HepG2 (cell line): ENCODE measurements around the gene DST. TPM values are rescaled to one million over a fixed set of nuclear protein-coding genes. Genes with fewer than 3 reads are reported as not detected.

Experiments
- CENPT ChIP-seq: sonication (generic); formaldehyde crosslinking; IDR thresholded peaks from 2 replicates; pipeline ENCODE4 v1.8.0; 2022; ENCODE audit warnings: low read depth, mild to moderate bottlenecking, moderate library complexity, missing genetic modification reagents
- FOXP1 ChIP-seq, 2 experiments: fragments of 450-650 bp in 1 of 2; IDR thresholded peaks; 2 replicates each; pipeline ENCODE4 v1.6.1; 2017 to 2018; ENCODE audit warnings: antibody characterized with exemption in 1 of 2
- HOMEZ ChIP-seq: IDR thresholded peaks from 2 replicates; pipeline ENCODE4 v1.6.1; 2016; ENCODE audit warnings: low read depth
- MBNL3 ChIP-seq: fragments of 250-450 bp; sonication (Bioruptor Pico); conservative IDR thresholded peaks from 2 replicates; pipeline ENCODE4 v1.8.0; 2022; ENCODE audit warnings: mild to moderate bottlenecking, inconsistent platforms
- MYNN ChIP-seq: sonication (generic); formaldehyde crosslinking; IDR thresholded peaks from 2 replicates; pipeline ENCODE4 v1.4.0; 2020; ENCODE audit warnings: mild to moderate bottlenecking, low read depth, missing genetic modification reagents
- MZF1 ChIP-seq: sonication (generic); formaldehyde crosslinking; IDR thresholded peaks from 2 replicates; pipeline ENCODE4 v1.8.1; 2023; ENCODE audit warnings: mild to moderate bottlenecking, missing genetic modification reagents, borderline replicate concordance
- NBN ChIP-seq: fragments of 450-650 bp; conservative IDR thresholded peaks from 2 replicates; pipeline ENCODE4 v1.6.1; 2017
- PCBP1 ChIP-seq: fragments of 200-400 bp; formaldehyde crosslinking; IDR thresholded peaks from 2 replicates; pipeline ENCODE4 v1.6.1; 2017; ENCODE audit warnings: mild to moderate bottlenecking, low read depth, low read length, borderline replicate concordance
- SIN3A ChIP-seq: IDR thresholded peaks from 2 replicates; pipeline ENCODE4 v1.6.1; 2011; ENCODE audit warnings: low read depth, mild to moderate bottlenecking, control low read depth, low read length, borderline replicate concordance
- SMARCC2 ChIP-seq: fragments of 450-650 bp; IDR thresholded peaks from 2 replicates; pipeline ENCODE4 v1.6.1; 2017; ENCODE audit warnings: antibody characterized with exemption, mild to moderate bottlenecking
- SOX6 ChIP-seq, 2 experiments: fragments of 450-650 bp in 1 of 2; sonication (generic) in 1 of 2; formaldehyde crosslinking in 1 of 2; IDR thresholded peaks; 2 replicates each; pipeline versions ENCODE4 v1.4.0 to v1.6.1; 2017 to 2020; ENCODE audit warnings: antibody characterized with exemption in 1 of 2, mild to moderate bottlenecking in 1 of 2, missing genetic modification reagents in 1 of 2
- SP140L ChIP-seq: sonication (generic); formaldehyde crosslinking; IDR thresholded peaks from 2 replicates; pipeline ENCODE4 v1.4.0; 2020; ENCODE audit warnings: missing genetic modification reagents, borderline replicate concordance
- STAT6 ChIP-seq: sonication (generic); formaldehyde crosslinking; IDR thresholded peaks from 2 replicates; pipeline ENCODE4 v1.4.0; 2020; ENCODE audit warnings: missing genetic modification reagents, mild to moderate bottlenecking, borderline replicate concordance
- ZKSCAN8 ChIP-seq: IDR thresholded peaks from 2 replicates; pipeline ENCODE4 v1.6.1; 2016; ENCODE audit warnings: borderline replicate concordance, missing genetic modification reagents, missing compliant biosample characterization
- ZNF230 ChIP-seq: sonication (generic); formaldehyde crosslinking; IDR thresholded peaks from 2 replicates; pipeline ENCODE4 v1.4.0; 2020; ENCODE audit warnings: mild to moderate bottlenecking, missing genetic modification reagents
- ZNF292 ChIP-seq: sonication (generic); formaldehyde crosslinking; IDR thresholded peaks from 2 replicates; pipeline ENCODE4 v1.8.1; 2022; ENCODE audit warnings: mild to moderate bottlenecking, low read depth, missing genetic modification reagents, borderline replicate concordance
- ZNF572 ChIP-seq: sonication (generic); formaldehyde crosslinking; IDR thresholded peaks from 2 replicates; pipeline ENCODE4 v1.5.1; 2020; ENCODE audit warnings: mild to moderate bottlenecking, missing genetic modification reagents
- ZNF703 ChIP-seq: sonication (generic); formaldehyde crosslinking; IDR thresholded peaks from 2 replicates; pipeline ENCODE4 v1.5.1; 2020; ENCODE audit warnings: missing genetic modification reagents, mild to moderate bottlenecking, moderate library complexity, borderline replicate concordance
- ZNF761 ChIP-seq: sonication (generic); formaldehyde crosslinking; conservative IDR thresholded peaks from 2 replicates; pipeline ENCODE4 v1.4.0; 2020; ENCODE audit warnings: mild to moderate bottlenecking, missing genetic modification reagents
- polyA plus RNA-seq, 8 experiments: library from polyadenylated mRNA; depleted of rRNA in 3 of 8; stranded (reverse) in 7 of 8; unstranded in 1 of 8; fragments of >200 nt; fragmentation: Illumina TruSeq in 4 of 8; extraction: Trizol in 4 of 8; gene quantifications; 2 replicates each; pipeline versions ENCODE4 v1.2.1 to v1.2.3, GENCODE V29; 2011 to 2016; ENCODE audit warnings: low read depth in 4 of 8, missing spikeins in 1 of 8, mixed read lengths in 1 of 8; ENCODE audit not compliant: insufficient read depth in 1 of 8
- total RNA-seq, 5 experiments: library from RNA; depleted of rRNA; stranded (reverse); fragments of >200 nt; fragmentation: Illumina TruSeq; extraction: Trizol; gene quantifications; 2 replicates each; pipeline ENCODE4 v1.2.3, GENCODE V29; 2016; ENCODE audit warnings: low read depth in 1 of 5
- TF ChIP-seq, protein P1 (sequence below): sonication (generic); formaldehyde crosslinking; IDR thresholded peaks from 2 replicates; pipeline ENCODE4 v1.5.1; 2020; ENCODE audit warnings: mild to moderate bottlenecking, missing genetic modification reagents, borderline replicate concordance
- TF ChIP-seq, protein P2 (sequence below): sonication (generic); formaldehyde crosslinking; IDR thresholded peaks from 2 replicates; pipeline ENCODE4 v1.8.0; 2022; ENCODE audit warnings: missing genetic modification reagents, mild to moderate bottlenecking, borderline replicate concordance
- TF ChIP-seq, protein P3 (sequence below): sonication (generic); formaldehyde crosslinking; IDR thresholded peaks from 2 replicates; pipeline ENCODE4 v1.4.0; 2020; ENCODE audit warnings: missing genetic modification reagents, mild to moderate bottlenecking, borderline replicate concordance

Gene DST
- total and polyA plus RNA-seq, 2 of the 13 experiments (the other 11 are each of a cell fraction or from before 2014, with no cell fraction given) = 64.4 to 89.0 TPM

DNA sequence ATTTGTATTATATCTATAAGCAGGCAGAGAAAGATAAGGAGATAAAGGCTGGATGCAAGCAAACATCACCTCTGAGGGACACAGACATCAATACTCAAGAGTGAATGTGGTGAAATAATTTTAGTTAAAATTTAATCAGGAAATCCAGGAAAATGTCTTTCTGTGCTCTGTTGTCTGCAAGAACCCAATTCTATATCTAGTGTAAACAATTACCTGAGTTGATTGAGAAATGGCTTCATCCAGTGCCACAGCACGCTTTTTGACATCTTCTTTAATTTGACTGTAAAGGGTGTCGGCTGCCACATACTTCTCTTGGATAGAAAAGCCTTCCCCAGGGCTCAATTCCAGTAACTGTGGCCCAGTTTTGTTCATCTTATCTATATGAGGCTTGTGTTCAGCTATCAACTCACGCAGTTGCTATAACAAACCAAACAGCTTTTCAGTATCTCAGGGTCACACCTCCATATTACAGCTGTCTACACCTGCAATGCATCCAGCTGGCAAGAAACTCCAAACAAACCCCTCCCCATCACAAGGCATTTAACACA lies 131.6 kb downstream of the DST start (continued):
- TF ChIP-seq, protein P1, sequence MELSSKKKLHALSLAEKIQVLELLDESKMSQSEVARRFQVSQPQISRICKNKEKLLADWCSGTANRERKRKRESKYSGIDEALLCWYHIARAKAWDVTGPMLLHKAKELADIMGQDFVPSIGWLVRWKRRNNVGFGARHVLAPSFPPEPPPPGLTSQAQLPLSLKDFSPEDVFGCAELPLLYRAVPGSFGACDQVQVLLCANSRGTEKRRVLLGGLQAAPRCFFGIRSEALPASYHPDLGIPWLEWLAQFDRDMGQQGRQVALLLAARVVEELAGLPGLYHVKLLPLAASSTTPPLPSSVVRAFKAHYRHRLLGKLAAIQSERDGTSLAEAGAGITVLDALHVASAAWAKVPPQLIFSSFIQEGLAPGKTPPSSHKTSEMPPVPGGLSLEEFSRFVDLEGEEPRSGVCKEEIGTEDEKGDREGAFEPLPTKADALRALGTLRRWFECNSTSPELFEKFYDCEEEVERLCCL (CRISPR knock-in tag) = no peak
- no peak for TF ChIP-seq ZKSCAN8 (CRISPR knock-in tag)
- TF ChIP-seq ZNF230 (CRISPR knock-in tag) = no peak
- TF ChIP-seq SMARCC2 = no peak
- TF ChIP-seq MZF1 (CRISPR knock-in tag) = no peak
- TF ChIP-seq ZNF572 = no peak
- TF ChIP-seq MBNL3 (CRISPR knock-in tag) = no peak
- TF ChIP-seq FOXP1 (IDR thresholded peaks at IDR 0.05) = no peak
- TF ChIP-seq FOXP1 (CRISPR knock-in tag; IDR thresholded peaks at IDR 0.05) = peak; percentile 51; the same call in 1 of the 2 replicates
- no peak for TF ChIP-seq PCBP1
- no peak for TF ChIP-seq NBN
- no peak for TF ChIP-seq MYNN
- no peak for TF ChIP-seq ZNF761 (CRISPR knock-in tag)
- TF ChIP-seq HOMEZ (CRISPR knock-in tag) = no peak
- no peak for TF ChIP-seq CENPT (CRISPR knock-in tag)
- no peak for TF ChIP-seq SP140L (CRISPR knock-in tag)
- TF ChIP-seq STAT6 = no peak
- no peak for TF ChIP-seq SOX6 (IDR thresholded peaks at IDR 0.05)
- peak; percentile 94 for TF ChIP-seq SOX6 (CRISPR knock-in tag; IDR thresholded peaks at IDR 0.05)
- TF ChIP-seq SIN3A = no peak
- TF ChIP-seq, protein P2, sequence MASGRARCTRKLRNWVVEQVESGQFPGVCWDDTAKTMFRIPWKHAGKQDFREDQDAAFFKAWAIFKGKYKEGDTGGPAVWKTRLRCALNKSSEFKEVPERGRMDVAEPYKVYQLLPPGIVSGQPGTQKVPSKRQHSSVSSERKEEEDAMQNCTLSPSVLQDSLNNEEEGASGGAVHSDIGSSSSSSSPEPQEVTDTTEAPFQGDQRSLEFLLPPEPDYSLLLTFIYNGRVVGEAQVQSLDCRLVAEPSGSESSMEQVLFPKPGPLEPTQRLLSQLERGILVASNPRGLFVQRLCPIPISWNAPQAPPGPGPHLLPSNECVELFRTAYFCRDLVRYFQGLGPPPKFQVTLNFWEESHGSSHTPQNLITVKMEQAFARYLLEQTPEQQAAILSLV (CRISPR knock-in tag) = no peak
- TF ChIP-seq, protein P3, sequence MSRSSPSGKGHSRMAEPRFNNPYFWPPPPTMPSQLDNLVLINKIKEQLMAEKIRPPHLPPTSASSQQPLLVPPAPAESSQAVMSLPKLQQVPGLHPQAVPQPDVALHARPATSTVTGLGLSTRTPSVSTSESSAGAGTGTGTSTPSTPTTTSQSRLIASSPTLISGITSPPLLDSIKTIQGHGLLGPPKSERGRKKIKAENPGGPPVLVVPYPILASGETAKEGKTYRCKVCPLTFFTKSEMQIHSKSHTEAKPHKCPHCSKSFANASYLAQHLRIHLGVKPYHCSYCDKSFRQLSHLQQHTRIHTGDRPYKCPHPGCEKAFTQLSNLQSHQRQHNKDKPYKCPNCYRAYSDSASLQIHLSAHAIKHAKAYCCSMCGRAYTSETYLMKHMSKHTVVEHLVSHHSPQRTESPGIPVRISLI = peak; percentile 46; the same call in 1 of the 2 replicates
- no peak for TF ChIP-seq ZNF703 (CRISPR knock-in tag)
- no peak for TF ChIP-seq ZNF292 (CRISPR knock-in tag)
